ENCODE measurements around the gene CSMD2.
A peak's percentile ranks its signal among the peaks of the same experiment; 100 is the strongest.

Gene CSMD2

DNA sequence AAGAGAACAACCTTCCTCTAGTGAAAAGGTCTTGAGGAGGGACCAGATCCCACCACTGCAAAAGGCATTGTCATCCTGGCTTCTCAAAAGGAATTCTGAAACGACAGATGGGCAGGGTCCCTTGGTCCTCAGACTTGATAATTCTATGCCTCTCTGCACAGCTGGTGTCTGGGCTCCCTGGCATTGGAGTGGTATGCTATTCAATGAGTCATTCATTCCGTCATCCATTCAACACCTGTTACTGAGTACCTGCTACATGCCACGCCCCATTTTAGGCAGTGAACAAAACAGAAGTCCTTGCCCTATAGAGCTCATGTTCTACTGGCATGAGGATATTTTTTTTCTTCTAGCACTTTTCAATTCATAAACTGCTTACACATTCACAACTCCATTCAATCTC, 347.0 kb downstream of the CSMD2 start:
- DNase-seq (ENCODE audit: low read depth), result no peak

DNA sequence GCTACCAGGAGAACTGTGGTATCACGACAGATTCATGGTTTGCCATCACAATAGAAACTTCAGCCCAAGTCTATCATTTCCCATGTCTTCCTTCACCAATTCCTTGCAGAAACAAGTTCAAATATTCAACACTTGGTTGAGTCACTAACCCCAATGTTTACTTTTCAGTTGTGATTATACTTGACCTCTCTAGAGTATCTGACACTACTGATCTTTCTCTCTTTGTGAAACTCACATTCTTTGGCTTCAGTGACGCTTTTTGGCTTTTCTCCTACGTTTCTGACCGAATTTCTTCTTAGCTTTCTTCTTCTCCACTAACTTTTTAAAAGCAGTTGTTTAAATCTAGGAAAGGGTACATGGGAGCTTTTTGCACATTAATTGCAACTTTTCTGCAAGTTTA, 350.0 kb downstream of the CSMD2 start:
- DNase-seq (ENCODE audit: low read depth), result peak; percentile 52

DNA sequence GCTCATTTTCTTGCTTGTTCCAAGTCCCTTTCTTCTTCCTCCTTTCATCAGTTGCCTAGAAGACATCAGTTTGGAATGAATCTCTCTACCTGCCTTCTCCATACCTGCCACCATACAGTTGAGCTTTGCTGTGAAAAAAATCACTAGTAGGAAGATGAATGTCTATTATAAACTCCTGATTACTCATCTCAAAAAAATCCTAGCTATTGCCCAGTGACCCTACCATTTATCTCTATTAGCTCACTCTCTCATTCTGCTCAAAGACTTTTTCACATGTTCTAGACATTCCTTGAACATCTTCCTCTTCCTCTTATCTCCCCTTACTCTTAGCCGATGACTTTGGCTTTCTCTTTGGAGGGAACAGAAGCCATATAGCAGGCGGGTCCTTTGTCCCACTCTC, 350.9 kb downstream of the CSMD2 start:
- DNase-seq (ENCODE audit: low read depth), result no peak

DNA sequence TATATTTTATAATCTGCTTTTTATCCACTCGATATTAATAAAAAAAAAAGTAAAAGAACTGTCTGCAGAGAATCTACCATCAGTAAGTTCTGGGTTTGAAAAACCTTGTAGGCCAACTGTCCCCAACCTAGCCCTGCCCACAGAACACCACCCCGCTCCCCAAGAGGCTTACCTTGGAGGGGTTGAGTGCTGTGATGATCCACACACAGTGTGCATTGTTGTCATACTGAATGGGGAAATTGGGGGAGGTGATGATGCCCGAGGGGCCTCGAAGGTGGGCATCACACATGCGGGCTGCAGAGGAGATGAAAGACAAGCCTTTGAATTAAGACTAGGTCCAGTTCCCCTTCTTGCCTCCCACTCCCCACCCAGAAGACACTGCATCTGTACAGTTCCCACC, 354.5 kb downstream of the CSMD2 start:
- DNase-seq (ENCODE audit: low read depth), result no peak

DNA sequence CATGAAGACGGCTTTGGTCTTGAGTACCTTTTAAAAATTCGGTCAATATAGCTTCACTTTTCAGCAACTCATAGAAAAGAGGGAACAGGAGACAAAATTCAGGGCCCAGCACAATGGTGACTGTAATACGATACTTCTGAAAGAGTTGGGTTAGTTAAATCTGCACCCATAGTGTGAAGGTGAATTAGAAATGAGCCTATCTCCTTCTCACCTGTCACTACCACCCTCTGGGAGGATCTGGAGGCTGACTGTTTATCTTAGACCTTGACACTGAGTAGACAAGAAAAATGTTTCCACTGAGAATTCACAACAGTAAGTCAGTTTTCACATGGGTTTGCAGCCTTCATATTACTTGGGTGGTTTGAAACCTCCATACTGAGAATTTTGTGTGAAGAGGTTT, 359.0 kb downstream of the CSMD2 start:
- DNase-seq (ENCODE audit: low read depth), result no peak

DNA sequence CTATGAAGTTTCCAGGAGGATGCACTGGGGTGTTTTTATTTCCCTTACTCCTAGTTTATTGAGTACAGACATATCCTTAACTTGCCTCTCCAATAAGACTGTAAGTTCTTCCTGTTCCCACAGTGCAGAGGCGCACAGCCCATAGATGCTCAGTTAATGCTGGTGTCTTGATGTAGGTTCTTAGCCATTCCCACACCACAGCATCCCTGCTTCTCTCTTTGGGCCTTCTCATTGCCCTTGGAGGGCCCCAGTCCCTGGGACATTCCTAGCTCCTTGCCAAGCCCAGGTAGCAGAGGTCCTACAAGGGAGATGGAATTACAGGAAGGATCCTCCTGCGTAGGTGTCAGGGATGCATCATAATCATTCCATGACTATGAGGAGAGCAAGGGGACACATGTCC, 362.8 kb downstream of the CSMD2 start:
- DNase-seq (ENCODE audit: low read depth), result no peak

DNA sequence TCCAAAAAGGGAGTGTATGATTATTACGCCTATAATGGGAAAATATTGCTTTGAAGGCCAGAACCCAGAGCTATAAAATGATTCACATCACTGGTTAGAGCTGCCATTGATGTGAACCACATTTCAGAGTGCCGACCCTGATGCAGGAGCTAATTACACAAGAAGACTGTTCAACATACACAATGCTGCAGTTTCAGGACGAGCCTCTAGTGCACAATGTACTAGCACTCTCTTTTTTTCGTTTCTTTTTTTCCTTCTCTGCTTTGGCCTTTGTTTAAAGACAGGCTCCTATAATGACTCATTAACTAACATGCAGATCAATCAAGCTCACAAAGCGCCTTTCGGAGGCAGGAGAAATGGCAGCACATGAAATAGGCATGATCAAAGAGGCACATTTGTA, 367.2 kb downstream of the CSMD2 start:
- DNase-seq (ENCODE audit: low read depth), result no peak

DNA sequence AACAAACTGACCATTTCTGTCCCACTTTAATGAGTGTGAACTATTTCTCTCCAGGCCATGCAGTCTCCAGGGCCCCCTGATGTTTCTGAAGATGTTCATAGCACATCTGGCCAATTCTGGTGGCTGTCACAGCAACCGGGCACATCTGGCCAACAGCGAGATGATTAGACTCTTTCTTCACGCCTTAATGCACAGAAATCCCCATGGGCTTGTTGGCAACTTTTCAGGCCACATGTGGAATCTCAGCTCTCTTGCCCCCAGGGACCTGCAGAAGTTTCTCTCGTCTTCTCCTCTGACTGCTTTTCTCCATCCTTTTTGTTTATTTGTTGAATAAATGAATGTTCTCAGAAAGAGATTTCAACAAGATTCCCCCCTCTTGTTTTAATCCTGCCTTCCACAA, 372.4 kb downstream of the CSMD2 start:
- DNase-seq (ENCODE audit: low read depth), result no peak

DNA sequence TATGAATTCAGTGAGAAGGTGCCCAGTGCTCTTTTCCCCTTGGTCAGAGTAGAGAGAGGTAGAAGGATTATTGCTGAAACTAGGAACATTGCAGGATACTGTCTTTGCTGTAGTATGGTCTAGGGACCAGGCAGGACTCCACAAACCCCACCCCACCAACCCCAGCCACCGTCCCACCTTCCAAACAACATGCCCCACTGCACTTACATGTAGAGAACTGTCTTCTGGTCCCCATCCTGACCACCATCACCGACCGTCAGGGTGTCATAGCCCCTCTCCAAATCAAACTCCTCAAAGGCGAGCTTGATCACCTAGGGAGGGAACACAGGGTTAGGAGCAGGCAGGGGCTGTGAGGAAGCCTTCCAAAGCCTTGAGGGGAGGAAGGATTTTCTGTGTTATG, 372.8 kb downstream of the CSMD2 start:
- DNase-seq (ENCODE audit: low read depth), result no peak

DNA sequence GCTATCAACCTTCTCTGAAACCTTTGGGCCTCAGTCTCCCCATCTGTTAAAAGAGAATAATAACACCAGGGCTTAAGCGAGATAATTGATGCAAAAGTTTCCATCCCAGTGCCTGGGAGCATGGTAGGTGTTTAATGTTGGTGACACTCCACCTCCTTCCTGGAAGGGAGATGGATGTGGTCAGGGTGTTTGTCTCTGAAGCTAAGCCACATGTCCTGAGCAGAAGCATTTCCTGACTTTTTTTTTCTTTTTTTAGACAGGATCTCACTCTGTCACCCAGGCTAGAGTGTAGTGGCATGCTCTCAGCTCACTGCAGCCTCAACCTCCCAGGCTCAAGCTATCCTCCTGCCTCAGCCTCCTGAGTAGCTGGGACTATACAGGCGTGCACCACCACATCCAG, 373.8 kb downstream of the CSMD2 start:
- DNase-seq (ENCODE audit: low read depth), result no peak

DNA sequence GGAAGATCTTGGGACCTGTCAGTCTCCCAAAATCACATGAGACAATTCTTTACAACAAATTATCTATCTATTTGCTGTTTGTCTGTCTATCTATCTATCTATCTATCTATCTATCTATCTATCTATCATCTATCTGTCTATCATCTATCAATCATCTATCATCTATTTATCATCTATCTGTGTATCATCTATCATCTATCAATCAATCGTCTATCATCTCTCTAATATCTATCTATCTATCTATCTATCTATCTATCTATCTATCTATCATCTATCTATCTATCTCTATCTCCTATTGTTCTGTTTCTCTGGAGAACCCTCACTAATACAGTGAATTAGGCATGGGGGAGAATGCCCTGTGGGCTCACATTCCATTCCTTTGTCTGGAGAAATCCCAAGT, 374.5 kb downstream of the CSMD2 start:
- DNase-seq (ENCODE audit: low read depth), result no peak

DNA sequence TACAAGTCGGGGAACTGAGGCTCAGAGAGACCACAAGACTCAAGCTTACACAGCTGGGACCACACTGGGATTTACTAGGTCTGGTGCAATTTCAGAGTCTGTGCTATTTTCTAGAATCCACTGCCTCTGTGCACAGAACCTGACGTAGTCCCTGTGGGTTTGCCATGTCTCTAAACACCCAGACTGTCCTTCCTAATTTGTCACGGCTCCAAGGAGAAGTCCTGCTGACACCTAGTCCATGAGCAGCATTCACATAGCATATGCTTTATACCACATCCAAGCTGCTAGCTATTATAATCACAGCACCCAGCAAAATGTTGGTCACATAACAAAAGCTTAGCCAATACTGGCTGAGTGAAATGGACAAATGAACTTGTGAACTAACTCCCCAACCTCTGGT, 380.2 kb downstream of the CSMD2 start:
- no peak for DNase-seq (ENCODE audit: low read depth)

DNA sequence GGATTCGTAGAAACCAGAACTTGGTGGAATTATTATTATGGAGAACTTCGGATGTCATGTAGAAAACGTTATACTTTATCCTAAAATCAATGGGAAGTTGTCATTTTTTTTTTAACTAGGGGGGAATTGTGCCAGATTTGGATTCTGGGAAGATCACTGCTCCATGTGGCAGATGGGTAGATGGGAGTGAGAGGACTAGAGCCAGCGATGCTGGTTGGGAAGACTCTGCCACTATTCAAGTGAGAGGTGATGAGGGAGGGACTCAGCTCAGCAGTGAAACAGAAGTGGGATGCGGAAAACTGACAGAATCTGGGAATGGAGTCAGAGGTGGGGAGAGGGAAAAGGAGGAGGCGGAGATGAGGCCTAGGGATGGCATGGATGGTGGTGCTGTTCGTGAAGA, 382.3 kb downstream of the CSMD2 start:
- no peak for DNase-seq (ENCODE audit: low read depth)

DNA sequence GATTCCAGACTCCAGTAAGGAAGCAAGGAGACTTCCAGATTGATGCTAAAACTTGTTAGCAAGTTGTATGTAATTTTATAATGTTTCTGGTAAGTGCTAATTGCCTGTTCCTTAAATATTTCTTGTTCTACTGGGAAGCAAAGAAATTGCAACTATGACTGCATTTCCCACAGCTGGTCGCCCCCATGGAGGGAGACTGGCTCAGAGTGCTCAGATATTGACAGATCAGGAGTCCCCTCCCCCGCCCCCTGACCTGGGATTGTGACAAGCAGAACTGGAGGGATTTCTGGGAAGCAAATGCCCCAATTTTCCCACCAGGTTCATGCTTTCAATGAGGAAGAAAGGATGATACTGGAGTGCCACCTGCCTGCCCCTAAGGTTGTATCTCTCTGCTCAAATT, 383.4 kb downstream of the CSMD2 start:
- DNase-seq (ENCODE audit: low read depth), result no peak

DNA sequence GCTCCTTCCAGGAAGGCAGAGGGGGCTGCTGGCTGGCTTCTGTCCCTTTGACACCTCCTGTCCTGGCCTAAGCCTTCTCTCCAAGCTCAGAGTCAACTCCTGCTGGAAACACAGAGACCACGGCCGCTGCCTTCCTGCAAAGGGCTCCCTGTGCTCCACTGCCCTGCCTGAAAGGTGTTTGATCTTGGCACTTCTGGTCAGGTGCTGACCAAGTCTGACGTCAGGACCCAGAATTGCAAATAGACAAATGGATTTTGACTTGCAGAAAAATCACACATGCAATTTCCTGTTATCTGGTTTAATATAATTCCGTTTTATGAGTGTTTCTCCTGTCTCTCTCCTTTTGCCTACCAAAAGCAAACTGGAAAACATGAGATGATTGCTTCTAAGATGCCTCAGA, 387.7 kb downstream of the CSMD2 start:
- DNase-seq (ENCODE audit: low read depth), result no peak

DNA sequence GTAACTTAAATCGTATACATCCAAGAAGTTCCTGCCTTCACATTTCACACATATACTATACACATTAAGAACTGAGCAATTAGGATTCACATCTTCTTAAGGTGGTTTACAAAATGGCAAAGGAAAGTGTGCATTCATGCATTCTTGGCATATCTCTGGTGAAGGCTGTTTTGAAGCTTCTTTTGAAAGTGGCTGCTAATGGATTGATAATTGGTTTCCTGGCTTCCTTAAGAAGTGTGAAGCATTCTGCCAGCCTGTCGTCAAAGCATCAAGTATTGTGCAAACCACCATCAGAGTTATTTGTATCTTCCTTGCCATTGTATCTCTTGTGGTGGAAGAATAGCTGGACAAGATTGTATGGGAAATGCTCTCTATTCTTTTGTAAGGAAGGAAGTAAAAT, 396.2 kb downstream of the CSMD2 start:
- no peak for DNase-seq (ENCODE audit: low read depth)

DNA sequence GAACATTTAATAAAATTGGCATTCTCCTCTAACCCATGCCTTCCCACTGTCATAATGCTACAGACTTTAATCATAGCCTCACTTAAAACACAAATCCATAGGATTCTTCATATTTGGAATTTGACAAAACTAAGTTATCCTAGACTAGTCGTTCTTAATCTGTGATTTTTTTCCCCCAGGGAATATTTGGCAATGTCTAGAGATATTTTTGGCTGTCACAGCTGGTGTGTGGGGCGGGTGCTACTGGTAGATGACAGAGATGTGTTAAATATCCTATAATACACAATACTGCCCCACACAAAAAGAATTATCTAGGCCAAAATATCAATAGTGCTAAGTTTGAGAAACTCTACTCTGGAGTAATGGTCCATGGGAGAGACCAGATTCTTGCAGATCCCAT, 396.9 kb downstream of the CSMD2 start:
- DNase-seq (ENCODE audit: low read depth), result no peak

DNA sequence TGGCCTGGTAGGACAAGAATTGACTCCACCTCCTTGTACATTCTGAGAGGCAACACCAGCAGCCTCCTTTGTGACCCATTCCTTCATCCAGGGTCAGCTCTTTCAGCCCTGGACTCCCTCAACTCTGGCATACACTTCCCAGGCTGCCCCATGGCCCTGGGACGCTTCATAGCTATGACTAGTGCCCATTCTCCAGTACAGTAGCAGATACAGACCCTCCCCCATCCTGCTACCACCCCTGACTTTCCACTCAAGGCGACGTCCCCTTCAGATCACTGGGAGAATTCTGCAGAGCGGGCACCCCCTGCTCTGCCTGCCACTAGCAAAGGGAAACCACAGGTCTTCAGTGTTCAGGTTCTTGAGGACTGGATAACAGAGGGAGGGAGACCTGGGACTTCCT, 400.9 kb downstream of the CSMD2 start:
- no peak for DNase-seq (ENCODE audit: low read depth)

DNA sequence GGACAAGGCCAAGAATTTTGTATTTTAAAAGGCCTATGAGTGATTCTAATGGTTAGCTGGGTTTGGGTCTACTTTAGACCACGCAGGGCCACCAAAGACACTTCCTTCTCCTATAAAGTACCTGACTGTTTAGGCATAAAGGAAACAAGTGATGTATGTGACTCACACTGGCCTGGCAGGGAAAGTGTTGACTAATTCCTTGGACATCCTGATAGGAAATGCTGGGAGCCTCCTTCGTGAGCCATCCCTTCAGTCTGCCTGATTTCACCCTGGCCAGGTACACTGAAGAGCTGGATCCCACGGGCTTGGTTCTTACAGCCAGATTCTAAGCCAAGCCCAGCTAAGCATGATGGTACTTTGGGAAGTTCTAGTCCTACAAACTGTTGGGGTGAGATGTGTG, 401.6 kb downstream of the CSMD2 start:
- peak; percentile 12 for DNase-seq (ENCODE audit: low read depth)

DNA sequence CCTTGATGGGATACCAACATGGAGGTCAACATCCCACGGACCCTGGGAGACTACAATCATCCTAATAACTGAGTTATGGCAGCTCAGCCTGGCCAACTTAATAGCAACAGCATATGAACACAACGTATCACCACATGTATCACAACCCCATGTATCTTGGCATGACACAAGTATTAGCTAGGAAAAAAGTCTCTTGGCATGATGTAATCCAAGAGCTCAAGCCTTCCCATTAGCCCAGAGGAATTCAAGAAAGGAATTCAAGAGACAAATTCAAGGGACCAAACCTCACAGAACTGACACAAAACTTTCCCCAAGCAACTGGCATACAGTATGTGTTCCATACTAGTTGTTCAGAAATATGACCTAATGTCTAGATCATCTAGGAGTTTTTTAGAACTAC, 402.1 kb downstream of the CSMD2 start:
- no peak for DNase-seq (ENCODE audit: low read depth)

DNA sequence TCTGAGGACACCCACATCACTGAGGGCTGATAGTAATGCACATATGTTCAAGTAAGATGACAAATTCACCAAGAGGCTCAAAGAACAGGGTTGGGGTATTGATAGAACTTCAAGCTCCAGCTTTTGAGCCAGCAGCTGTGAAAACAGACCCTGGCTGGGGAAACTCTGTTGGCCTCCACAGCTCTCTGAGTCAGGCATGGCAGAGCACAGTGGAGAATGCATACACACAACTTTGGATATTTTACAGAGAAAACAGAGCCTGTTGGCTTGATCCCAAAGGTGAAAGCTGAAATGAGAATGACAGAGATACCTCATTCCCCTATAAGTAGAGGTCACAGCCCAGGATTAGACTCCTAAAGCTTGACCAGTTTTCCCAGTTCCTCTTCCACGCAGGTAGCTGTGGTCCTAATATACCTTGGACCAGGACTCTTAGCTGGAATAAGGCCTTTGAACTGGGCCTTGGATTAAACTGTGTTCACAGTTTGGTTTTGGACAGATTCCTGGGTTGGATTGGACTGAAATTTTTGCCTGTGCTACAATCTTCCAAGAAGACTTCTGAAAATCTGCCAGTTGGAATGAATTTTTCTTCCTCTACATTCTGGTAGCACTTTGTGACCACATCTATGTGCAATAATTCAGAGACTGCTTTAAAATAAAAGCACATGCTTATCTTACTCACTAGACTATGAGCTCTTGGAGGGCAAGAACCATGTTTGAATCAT, 402.8 kb downstream of the CSMD2 start:
- DNase-seq (ENCODE audit: low read depth), result peak; percentile 55

DNA sequence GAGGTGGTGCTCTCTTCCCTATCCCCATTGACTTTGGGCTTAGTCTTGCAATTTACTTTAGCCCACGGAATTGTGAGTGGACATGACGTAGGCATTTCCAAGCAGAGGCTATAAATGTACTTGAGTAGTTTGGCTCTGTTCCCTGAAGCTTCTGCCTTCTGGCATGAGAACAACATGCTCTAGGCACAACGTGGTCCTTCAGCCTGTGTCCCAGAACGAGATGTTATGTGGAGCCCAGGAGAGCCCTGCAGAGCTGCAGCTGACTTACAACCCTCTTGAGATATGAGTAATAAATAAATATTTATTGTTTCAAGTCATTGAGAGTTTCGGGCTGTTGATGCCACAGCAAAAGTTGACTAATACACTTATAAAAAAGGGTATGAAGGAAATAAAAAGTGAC, 406.3 kb downstream of the CSMD2 start:
- DNase-seq (ENCODE audit: low read depth), result peak; percentile 41

DNA sequence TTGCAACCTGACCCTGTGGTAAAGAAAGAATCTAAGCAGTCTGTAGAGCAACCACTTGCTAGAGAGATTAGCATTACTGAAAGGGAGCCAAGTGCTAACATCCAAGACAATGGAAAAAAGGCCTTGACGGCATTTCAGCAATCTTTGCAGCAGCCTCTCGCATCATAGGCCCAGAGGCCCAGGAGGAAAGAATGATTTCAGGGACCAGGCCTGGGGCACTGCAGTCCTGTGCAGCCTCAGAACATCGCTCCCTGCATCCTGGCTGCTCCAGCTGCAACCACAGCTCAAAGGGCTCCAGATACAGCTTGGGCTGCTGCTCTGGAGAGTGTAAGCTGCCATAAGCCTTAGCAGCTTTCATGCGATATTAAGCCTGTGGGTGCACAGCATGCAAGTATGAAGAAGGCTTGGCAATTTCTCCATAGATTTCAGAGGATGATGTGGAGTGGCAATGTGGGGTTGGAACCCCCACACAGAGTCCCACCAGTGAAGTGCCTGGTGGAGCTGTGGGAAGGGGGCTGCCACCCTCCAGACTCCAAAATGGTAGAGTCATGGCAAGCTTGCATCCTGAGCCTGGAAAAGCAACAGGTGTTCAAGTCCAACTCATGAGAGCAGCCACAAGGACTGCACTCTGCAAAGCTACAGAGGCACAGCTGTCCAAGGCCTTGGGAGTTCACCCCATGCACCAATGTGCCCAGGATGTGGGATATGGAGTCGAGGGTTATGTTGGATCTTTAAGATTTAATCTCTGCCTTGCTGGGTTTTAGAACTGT, 411.8 kb downstream of the CSMD2 start:
- DNase-seq (ENCODE audit: low read depth), result no peak

DNA sequence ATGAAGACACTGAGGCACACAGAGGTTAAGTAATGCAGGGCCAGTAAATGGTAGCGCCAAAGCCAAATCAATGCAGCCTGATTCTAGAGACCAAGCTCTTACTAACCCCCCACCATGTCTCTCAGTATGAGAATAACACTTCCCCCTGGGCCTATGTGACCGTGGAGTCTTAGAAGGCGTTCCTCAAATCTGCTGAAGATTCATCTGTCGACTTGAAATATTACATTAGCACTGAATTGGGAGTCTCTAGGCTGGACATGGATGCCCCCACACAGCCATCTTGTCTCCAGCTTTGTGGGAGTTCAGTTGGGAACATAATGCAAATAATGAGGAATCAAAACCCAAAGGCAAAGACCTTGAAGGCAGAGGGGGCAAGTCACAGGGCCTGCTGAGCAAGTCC, 419.1 kb downstream of the CSMD2 start:
- no peak for DNase-seq (ENCODE audit: low read depth)
